GM18868 (cell line): ENCODE results near the gene CCNF.
"Not testable (repeated sequence)": the region's sequence is repeated elsewhere in the genome, so short reads cannot be mapped to it uniquely, and the experiment has no call there.

Experiments
- ATAC-seq: cut with Tn5 transposase; IDR thresholded peaks from one replicate; pipeline ENCODE4 v1.9.1; 2021; ENCODE audit warnings: mild to moderate bottlenecking, moderate library complexity; ENCODE audit not compliant: unreplicated experiment

The CCNF gene

GRCh38 chr16:2470234-2470601 is 41.0 kb downstream of the CCNF start:
- no peak for ATAC-seq

- no peak for ATAC-seq
Measured at GRCh38 chr16:2470603-2471015, 41.4 kb downstream of the CCNF start.

GRCh38 chr16:2471016-2471652 is 41.9 kb downstream of the CCNF start, which contains the start of gene NTN3:
NTN3 (plus strand) TSS chr16:2471297; CDS start chr16:2471702, 405 bp downstream.
- ATAC-seq, result no peak

- ATAC-seq, result no peak
Measured at GRCh38 chr16:2471653-2472487, 42.6 kb downstream of the CCNF start.

GRCh38 chr16:2472488-2472864 is 43.2 kb downstream of the CCNF start:
- ATAC-seq, result no peak

- ATAC-seq, result no peak
Measured at GRCh38 chr16:2472885-2473445, 43.7 kb downstream of the CCNF start.

GRCh38 chr16:2473446-2473926 is 44.2 kb downstream of the CCNF start:
- no peak for ATAC-seq

GRCh38 chr16:2473999-2474876 is 45.0 kb downstream of the CCNF start:
- peak; percentile 7 for ATAC-seq

- peak; percentile 57 for ATAC-seq
Measured at GRCh38 chr16:2474877-2475412, 45.7 kb downstream of the CCNF start, which contains the start of gene TBC1D24. TBC1D24 (plus strand) TSS chr16:2475127; CDS start chr16:2496149, 21,022 bp downstream.

- ATAC-seq, result no peak
Measured at GRCh38 chr16:2475413-2476344, 46.4 kb downstream of the CCNF start.

GRCh38 chr16:2476345-2476720 is 47.1 kb downstream of the CCNF start:
- ATAC-seq, result no peak

- ATAC-seq, result no peak
Measured at GRCh38 chr16:2476741-2477140, 47.5 kb downstream of the CCNF start.

GRCh38 chr16:2477327-2477726 is 48.1 kb downstream of the CCNF start:
- ATAC-seq, result no peak

- no peak for ATAC-seq
Measured at GRCh38 chr16:2478279-2478678, 49.0 kb downstream of the CCNF start.

- ATAC-seq, result not testable (repeated sequence)
Measured at GRCh38 chr16:2479996-2480395, 50.7 kb downstream of the CCNF start.

GRCh38 chr16:2480948-2481347 is 51.7 kb downstream of the CCNF start:
- ATAC-seq, result no peak

GRCh38 chr16:2481676-2482075 is 52.4 kb downstream of the CCNF start:
- no peak for ATAC-seq

- no peak for ATAC-seq
Measured at GRCh38 chr16:2482249-2482648, 53.0 kb downstream of the CCNF start.

GRCh38 chr16:2482708-2483534 is 53.7 kb downstream of the CCNF start:
- no peak for ATAC-seq
